Epithelial cell of esophagus (primary cell): Measurements from ENCODE around the gene RPP40.

ENCODE experiments used
- DNase-seq: peaks from one replicate; pipeline ENCODE4 v3.0.0; 2010; ENCODE audit warnings: low read depth
- H3K4me3 ChIP-seq: 2 replicates; pipeline ENCODE4 v1.5.1; 2011; ENCODE audit warnings: mild to moderate bottlenecking, low read length, control low read depth
- TF ChIP-seq, protein P1 (sequence below): IDR thresholded peaks from 2 replicates; pipeline ENCODE4 v1.5.1; 2011; ENCODE audit warnings: low read depth, mild to moderate bottlenecking, low read length, control low read depth, inconsistent platforms; ENCODE audit not compliant: insufficient read depth; ENCODE audit errors: missing control alignments

RPP40 gene

GRCh38 chr6:4962905-4963304, 40.9 kb downstream of the RPP40 start:
- DNase-seq = no peak
- no peak overlapping the region for H3K4me3 ChIP-seq
- TF ChIP-seq, protein P1, sequence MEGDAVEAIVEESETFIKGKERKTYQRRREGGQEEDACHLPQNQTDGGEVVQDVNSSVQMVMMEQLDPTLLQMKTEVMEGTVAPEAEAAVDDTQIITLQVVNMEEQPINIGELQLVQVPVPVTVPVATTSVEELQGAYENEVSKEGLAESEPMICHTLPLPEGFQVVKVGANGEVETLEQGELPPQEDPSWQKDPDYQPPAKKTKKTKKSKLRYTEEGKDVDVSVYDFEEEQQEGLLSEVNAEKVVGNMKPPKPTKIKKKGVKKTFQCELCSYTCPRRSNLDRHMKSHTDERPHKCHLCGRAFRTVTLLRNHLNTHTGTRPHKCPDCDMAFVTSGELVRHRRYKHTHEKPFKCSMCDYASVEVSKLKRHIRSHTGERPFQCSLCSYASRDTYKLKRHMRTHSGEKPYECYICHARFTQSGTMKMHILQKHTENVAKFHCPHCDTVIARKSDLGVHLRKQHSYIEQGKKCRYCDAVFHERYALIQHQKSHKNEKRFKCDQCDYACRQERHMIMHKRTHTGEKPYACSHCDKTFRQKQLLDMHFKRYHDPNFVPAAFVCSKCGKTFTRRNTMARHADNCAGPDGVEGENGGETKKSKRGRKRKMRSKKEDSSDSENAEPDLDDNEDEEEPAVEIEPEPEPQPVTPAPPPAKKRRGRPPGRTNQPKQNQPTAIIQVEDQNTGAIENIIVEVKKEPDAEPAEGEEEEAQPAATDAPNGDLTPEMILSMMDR = no peak

- no peak for DNase-seq
- TF ChIP-seq, protein P1 = no peak
- H3K4me3 ChIP-seq = no peak overlapping the region
These were observed 42.3 kb downstream of the RPP40 start for GRCh38 chr6:4961322-4962168.

- no peak overlapping the region for H3K4me3 ChIP-seq
- DNase-seq = no peak
- TF ChIP-seq, protein P1 = no peak
These were observed 45.2 kb downstream of the RPP40 start for GRCh38 chr6:4958624-4959023.

- no peak for DNase-seq
- TF ChIP-seq, protein P1 = peak; percentile 51
- no peak overlapping the region for H3K4me3 ChIP-seq
These were observed 46.2 kb downstream of the RPP40 start for GRCh38 chr6:4957521-4958231.

GRCh38 chr6:4956625-4957024, 47.2 kb downstream of the RPP40 start:
- TF ChIP-seq, protein P1 = no peak
- DNase-seq = no peak
- H3K4me3 ChIP-seq = no peak overlapping the region

GRCh38 chr6:4953440-4953839, 50.4 kb downstream of the RPP40 start:
- TF ChIP-seq, protein P1 = no peak
- no peak overlapping the region for H3K4me3 ChIP-seq
- DNase-seq = no peak
